ENCODE data around the gene ZPBP.

DNA sequence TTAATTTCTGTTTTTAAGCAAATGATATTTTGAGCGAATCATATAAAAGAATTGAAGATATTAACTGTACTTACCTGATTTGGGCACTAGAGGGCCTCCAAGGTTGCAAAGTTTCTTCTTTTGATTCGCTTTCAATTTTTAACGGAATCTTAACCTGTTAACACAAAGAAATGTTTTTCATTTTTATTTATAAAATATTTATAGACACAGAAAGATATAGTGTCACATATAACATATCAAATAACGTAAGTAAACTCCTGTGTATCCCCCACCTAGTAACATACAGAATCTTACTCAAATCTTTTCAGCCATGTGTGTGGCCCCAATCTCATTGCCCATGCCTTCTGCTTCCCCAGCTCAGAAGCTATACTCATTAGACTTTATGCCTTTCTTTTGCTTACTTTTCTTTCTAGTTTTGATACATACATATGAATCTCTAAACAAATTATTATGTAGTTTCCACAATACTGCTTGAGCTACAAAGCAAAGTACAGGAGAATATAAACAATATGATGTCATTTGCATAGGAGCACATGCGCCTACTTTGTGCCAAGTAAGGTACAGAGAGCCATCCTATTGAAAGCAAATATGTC lies 49.5 kb upstream of the ZPBP start:
- TF ChIP-seq, protein P1, sequence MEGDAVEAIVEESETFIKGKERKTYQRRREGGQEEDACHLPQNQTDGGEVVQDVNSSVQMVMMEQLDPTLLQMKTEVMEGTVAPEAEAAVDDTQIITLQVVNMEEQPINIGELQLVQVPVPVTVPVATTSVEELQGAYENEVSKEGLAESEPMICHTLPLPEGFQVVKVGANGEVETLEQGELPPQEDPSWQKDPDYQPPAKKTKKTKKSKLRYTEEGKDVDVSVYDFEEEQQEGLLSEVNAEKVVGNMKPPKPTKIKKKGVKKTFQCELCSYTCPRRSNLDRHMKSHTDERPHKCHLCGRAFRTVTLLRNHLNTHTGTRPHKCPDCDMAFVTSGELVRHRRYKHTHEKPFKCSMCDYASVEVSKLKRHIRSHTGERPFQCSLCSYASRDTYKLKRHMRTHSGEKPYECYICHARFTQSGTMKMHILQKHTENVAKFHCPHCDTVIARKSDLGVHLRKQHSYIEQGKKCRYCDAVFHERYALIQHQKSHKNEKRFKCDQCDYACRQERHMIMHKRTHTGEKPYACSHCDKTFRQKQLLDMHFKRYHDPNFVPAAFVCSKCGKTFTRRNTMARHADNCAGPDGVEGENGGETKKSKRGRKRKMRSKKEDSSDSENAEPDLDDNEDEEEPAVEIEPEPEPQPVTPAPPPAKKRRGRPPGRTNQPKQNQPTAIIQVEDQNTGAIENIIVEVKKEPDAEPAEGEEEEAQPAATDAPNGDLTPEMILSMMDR (IDR thresholded peaks at IDR 0.05), result peak; percentile 94
- TF ChIP-seq EZH2 (IDR thresholded peaks at IDR 0.05; ENCODE audit: borderline replicate concordance, insufficient read depth, low read depth, low read length, poor library complexity, severe bottlenecking), result no peak

All from B cell (primary cell).